Mammary epithelial cell (primary cell): Measurements from ENCODE around the gene ERVW-1.

Source experiments
- CTCF ChIP-seq, 2 donors: IDR thresholded peaks in 1 of 2; conservative IDR thresholded peaks in 1 of 2; 2 replicates each; pipeline ENCODE4 v1.5.1; 2011 to 2012; ENCODE audit warnings: inconsistent platforms in 2 of 2, low read length in 2 of 2, mild to moderate bottlenecking in 2 of 2, control low read depth in 1 of 2, low read depth in 1 of 2; ENCODE audit not compliant: insufficient read depth in 1 of 2; ENCODE audit errors: extremely low read depth in 1 of 2
- EZH2 ChIP-seq: IDR thresholded peaks from 2 replicates; pipeline ENCODE4 v1.6.1; 2012; ENCODE audit warnings: low read length, inconsistent platforms, borderline replicate concordance

GRCh38 chr7:92460510-92460909 is 17.2 kb downstream of the ERVW-1 start:
- no peak for TF ChIP-seq CTCF (conservative IDR thresholded peaks at IDR 0.05 in 1 of 2, IDR thresholded peaks at IDR 0.05 in 1 of 2; ENCODE audit: extremely low read depth in 1 of 2, insufficient read depth in 1 of 2, low read depth in 1 of 2, low read length in 2 of 2)
- TF ChIP-seq EZH2: no peak
